ENCODE results near the gene SLC1A2. TPM values are rescaled to one million over a fixed set of nuclear protein-coding genes. Genes with fewer than 3 reads are reported as not detected.

Gene SLC1A2
- not detected in 2 replicates for total RNA-seq

GRCh38 chr11:35419184-35419829 lies at the start of gene SLC1A2:
TSS of gene SLC1A2 (minus strand) at chr11:35419558. CDS start at chr11:35418966, 592 bp downstream.

Other genes starting within 250 kb of the SLC1A2 start
- gene PAMR1, start 106.1 kb upstream of the SLC1A2 start, total RNA-seq = 0.32 and 1.7 TPM in 2 replicates
- gene FJX1, start 198.9 kb upstream of the SLC1A2 start, total RNA-seq = 39.0 and 45.0 TPM in 2 replicates
- 10.0 and 10.4 TPM in 2 replicates for gene TRIM44, start 243.2 kb upstream of the SLC1A2 start, total RNA-seq

Data from epithelial cell of umbilical artery (primary cell).